Measurements from ENCODE around the gene RSL1D1. TPM values are rescaled to one million over a fixed set of nuclear protein-coding genes. Genes with fewer than 3 reads are reported as not detected.

Gene RSL1D1
- total RNA-seq, 4 donors from 2014 or later: 82.4 to 426 (median 182) TPM

- TF ChIP-seq, protein P1, sequence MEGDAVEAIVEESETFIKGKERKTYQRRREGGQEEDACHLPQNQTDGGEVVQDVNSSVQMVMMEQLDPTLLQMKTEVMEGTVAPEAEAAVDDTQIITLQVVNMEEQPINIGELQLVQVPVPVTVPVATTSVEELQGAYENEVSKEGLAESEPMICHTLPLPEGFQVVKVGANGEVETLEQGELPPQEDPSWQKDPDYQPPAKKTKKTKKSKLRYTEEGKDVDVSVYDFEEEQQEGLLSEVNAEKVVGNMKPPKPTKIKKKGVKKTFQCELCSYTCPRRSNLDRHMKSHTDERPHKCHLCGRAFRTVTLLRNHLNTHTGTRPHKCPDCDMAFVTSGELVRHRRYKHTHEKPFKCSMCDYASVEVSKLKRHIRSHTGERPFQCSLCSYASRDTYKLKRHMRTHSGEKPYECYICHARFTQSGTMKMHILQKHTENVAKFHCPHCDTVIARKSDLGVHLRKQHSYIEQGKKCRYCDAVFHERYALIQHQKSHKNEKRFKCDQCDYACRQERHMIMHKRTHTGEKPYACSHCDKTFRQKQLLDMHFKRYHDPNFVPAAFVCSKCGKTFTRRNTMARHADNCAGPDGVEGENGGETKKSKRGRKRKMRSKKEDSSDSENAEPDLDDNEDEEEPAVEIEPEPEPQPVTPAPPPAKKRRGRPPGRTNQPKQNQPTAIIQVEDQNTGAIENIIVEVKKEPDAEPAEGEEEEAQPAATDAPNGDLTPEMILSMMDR (IDR thresholded peaks at IDR 0.05): no peak
- TF ChIP-seq POLR2A (IDR thresholded peaks at IDR 0.05): no peak
- H3K4me3 ChIP-seq (replicated peaks in 1 of 3): no peak overlapping the region
- no peaks in the 10 kb centered on the region for H3K9me3 ChIP-seq
- no peak for DNase-seq
- intact Hi-C loops (cut with DNase I): no loop called here
- 95% methylated on average over 7 of the region's 7 CpGs for WGBS, 2 donors
- H3K36me3 ChIP-seq: peaks cover 72 to 80% of the 10 kb centered on the region in 2 donors
- no peaks in the 10 kb centered on the region for H3K27me3 ChIP-seq
- H3K27ac ChIP-seq: no peak overlapping the region
- no peaks in the 10 kb centered on the region for H3K4me1 ChIP-seq
Measured at GRCh38 chr16:11841026-11841425, 10.3 kb downstream of the RSL1D1 start.

DNA sequence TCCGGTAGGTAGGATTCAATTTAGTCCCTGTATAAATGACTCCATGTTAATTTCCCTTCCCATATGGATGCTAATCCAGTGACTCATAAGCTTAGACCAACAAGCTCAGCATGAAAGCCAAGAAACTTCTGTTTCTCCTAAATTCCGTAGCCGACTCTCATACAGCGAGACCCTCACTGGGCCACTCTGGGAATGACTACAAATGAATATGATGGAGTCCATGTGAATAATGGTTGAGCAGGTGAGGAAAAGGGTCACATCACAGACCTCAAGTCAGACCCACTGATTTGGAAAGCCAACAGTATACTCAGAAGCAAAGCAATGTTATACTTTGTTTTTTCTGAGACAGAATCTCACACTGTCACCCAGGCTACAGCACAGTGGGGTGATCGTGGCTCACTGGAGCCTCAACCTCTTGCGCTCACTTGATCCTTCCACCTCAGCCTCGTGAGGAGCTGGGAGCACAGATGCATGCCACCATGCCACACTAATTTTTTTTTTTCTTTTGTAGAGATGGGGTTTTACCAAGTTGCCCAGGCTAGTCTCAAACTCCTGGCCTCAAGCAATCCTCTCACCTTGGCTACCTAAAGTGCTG lies 14.6 kb downstream of the RSL1D1 start:
- intact Hi-C loops (cut with DNase I): no loop called here
- Histone ChIP-seq H3K4me3 (replicated peaks in 1 of 3) (no peak overlapping the region), H3K36me3 (peaks cover 49 to 53% of the 10 kb centered on the region in 2 donors), H3K27ac (no peak overlapping the region), H3K27me3 (no peaks in the 10 kb centered on the region), H3K4me1 (no peaks in the 10 kb centered on the region), H3K9me3 (no peaks in the 10 kb centered on the region)
- DNase-seq: no peak
- TF ChIP-seq, protein P1 (IDR thresholded peaks at IDR 0.05): no peak
- TF ChIP-seq POLR2A (IDR thresholded peaks at IDR 0.05): no peak
- 92 to 94% methylated on average over 7 of the region's 7 CpGs for WGBS, 2 donors

DNA sequence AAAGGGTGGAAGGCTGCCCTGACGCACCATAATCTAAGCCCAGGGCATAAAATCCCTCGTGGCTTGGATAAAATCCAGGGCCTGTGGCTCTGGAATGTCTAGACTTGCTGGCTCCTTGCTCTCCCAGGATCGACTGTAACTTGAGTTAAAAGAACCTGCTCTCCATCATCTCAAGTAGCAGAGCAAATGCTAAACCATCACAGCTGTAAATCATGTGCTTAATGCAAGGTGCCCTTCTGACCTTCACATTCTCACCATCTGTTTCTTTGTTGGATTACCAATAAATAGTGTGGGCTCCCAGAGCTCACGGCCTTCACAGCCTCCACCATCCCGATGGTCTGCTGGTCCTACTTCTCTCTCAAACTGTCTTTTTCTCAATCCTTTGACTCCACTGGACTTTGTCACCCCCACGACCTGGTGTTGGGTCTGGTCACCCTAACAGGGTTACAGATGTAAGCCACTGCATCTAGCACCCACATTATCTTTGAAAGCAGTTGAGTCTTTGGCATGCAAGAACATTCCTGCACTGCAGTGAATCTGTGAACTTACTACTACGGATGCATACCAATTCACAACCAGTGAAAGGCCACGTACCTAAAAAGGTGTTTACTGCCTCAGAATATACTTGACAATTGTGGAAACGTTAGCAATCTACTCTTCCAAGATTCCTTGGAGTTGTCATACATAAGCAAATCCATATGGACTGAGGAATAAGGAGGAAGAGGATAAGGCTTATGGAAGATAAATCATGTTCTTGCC lies 15.3 kb downstream of the RSL1D1 start:
- no peaks in the 10 kb centered on the region for H3K9me3 ChIP-seq
- peaks cover 42 to 46% of the 10 kb centered on the region in 2 donors for H3K36me3 ChIP-seq
- H3K27ac ChIP-seq: no peak overlapping the region
- no peaks in the 10 kb centered on the region for H3K27me3 ChIP-seq
- intact Hi-C loops (cut with DNase I): no loop called here
- TF ChIP-seq POLR2A (IDR thresholded peaks at IDR 0.05): no peak
- TF ChIP-seq, protein P1 (IDR thresholded peaks at IDR 0.05): no peak
- no peak overlapping the region for H3K4me3 ChIP-seq (replicated peaks in 1 of 3)
- H3K4me1 ChIP-seq: no peaks in the 10 kb centered on the region
- DNase-seq: no peak
- 59 to 65% methylated on average over 9 of the region's 9 CpGs for WGBS, 2 donors

GRCh38 chr16:11835309-11835708 lies 16.0 kb downstream of the RSL1D1 start:
- WGBS, 2 donors: 92 to 100% methylated on average over 2 to 4 of the region's 4 CpGs
- no peak for DNase-seq
- Histone ChIP-seq H3K27ac (no peak overlapping the region), H3K27me3 (no peaks in the 10 kb centered on the region), H3K4me3 (replicated peaks in 1 of 3) (no peak overlapping the region), H3K36me3 (peaks cover 36 to 39% of the 10 kb centered on the region in 2 donors), H3K4me1 (no peaks in the 10 kb centered on the region), H3K9me3 (no peaks in the 10 kb centered on the region)
- intact Hi-C loops (cut with DNase I): no loop called here
- TF ChIP-seq POLR2A (IDR thresholded peaks at IDR 0.05): no peak
- TF ChIP-seq, protein P1 (IDR thresholded peaks at IDR 0.05): no peak

All from thyroid gland (tissue), 4 donors.